Measurements from ENCODE around the gene MATN4. TPM values are rescaled to one million over a fixed set of nuclear protein-coding genes. Genes with fewer than 3 reads are reported as not detected.
A peak's percentile ranks its signal among the peaks of the same experiment; 100 is the strongest.

Gene MATN4
- total and polyA plus RNA-seq, 2 of the 13 experiments (the other 11 are each of a cell fraction or from before 2014, with no cell fraction given): not detected

DNA sequence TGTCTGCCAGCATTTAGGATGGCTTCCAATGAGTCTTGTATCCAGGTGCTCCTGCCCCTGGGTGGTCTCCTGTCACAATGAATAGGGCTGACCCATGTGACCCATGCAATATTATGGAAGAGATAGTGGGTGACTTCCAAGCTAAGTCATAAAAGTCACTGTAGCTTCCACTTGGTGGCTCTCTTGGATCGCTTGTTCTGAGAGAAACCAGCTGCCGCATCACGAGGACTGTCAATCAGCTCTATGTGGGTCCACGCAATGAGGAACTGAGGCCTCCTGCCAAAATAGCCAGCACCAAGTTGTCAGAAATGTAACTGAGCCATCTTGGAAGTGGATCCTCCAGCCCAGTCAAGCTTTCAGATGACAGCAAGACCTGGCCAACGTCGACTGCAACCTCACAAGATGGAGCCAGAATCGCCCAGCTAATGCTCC, 14.9 kb upstream of the MATN4 start (continued):
- TF ChIP-seq, protein P1, sequence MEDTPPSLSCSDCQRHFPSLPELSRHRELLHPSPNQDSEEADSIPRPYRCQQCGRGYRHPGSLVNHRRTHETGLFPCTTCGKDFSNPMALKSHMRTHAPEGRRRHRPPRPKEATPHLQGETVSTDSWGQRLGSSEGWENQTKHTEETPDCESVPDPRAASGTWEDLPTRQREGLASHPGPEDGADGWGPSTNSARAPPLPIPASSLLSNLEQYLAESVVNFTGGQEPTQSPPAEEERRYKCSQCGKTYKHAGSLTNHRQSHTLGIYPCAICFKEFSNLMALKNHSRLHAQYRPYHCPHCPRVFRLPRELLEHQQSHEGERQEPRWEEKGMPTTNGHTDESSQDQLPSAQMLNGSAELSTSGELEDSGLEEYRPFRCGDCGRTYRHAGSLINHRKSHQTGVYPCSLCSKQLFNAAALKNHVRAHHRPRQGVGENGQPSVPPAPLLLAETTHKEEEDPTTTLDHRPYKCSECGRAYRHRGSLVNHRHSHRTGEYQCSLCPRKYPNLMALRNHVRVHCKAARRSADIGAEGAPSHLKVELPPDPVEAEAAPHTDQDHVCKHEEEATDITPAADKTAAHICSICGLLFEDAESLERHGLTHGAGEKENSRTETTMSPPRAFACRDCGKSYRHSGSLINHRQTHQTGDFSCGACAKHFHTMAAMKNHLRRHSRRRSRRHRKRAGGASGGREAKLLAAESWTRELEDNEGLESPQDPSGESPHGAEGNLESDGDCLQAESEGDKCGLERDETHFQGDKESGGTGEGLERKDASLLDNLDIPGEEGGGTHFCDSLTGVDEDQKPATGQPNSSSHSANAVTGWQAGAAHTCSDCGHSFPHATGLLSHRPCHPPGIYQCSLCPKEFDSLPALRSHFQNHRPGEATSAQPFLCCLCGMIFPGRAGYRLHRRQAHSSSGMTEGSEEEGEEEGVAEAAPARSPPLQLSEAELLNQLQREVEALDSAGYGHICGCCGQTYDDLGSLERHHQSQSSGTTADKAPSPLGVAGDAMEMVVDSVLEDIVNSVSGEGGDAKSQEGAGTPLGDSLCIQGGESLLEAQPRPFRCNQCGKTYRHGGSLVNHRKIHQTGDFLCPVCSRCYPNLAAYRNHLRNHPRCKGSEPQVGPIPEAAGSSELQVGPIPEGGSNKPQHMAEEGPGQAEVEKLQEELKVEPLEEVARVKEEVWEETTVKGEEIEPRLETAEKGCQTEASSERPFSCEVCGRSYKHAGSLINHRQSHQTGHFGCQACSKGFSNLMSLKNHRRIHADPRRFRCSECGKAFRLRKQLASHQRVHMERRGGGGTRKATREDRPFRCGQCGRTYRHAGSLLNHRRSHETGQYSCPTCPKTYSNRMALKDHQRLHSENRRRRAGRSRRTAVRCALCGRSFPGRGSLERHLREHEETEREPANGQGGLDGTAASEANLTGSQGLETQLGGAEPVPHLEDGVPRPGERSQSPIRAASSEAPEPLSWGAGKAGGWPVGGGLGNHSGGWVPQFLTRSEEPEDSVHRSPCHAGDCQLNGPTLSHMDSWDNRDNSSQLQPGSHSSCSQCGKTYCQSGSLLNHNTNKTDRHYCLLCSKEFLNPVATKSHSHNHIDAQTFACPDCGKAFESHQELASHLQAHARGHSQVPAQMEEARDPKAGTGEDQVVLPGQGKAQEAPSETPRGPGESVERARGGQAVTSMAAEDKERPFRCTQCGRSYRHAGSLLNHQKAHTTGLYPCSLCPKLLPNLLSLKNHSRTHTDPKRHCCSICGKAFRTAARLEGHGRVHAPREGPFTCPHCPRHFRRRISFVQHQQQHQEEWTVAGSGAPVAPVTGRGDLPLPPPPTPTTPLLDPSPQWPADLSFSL (CRISPR knock-in tag; IDR thresholded peaks at IDR 0.05): no peak
- TF ChIP-seq AHR (CRISPR knock-in tag; IDR thresholded peaks at IDR 0.05) (0 out of 2 replicates have a peak, but pooled peaks have one; percentile 34), PAX8 (CRISPR knock-in tag; IDR thresholded peaks at IDR 0.05; ENCODE audit: borderline replicate concordance) (no peak), ARNTL (CRISPR knock-in tag; IDR thresholded peaks at IDR 0.05) (0 out of 2 replicates have a peak, but pooled peaks have one; percentile 48), ZMYM3 (CRISPR knock-in tag; IDR thresholded peaks at IDR 0.05) (no peak), ZNF432 (CRISPR knock-in tag; IDR thresholded peaks at IDR 0.05; ENCODE audit: borderline replicate concordance) (no peak), ZNF503 (CRISPR knock-in tag; IDR thresholded peaks at IDR 0.05) (no peak), ZNF3 (CRISPR knock-in tag; IDR thresholded peaks at IDR 0.05) (no peak), RARA (CRISPR knock-in tag; IDR thresholded peaks at IDR 0.05) (0 out of 2 replicates have a peak, but pooled peaks have one; percentile 17), SOX13 (IDR thresholded peaks at IDR 0.05) (no peak), SOX13 (CRISPR knock-in tag; conservative IDR thresholded peaks at IDR 0.05 in 1 of 2, IDR thresholded peaks at IDR 0.05 in 1 of 2) (peak in 1 of 2 experiments; percentile 47; a peak in 1 of 4 replicates), NCOA1 (CRISPR knock-in tag; IDR thresholded peaks at IDR 0.05) (no peak), ATF7-NPFF (CRISPR knock-in tag; IDR thresholded peaks at IDR 0.05; ENCODE audit: low read depth) (0 out of 2 replicates have a peak, but pooled peaks have one; percentile 33), NFYB (CRISPR knock-in tag; IDR thresholded peaks at IDR 0.05) (no peak), REPIN1 (CRISPR knock-in tag; IDR thresholded peaks at IDR 0.05; ENCODE audit: borderline replicate concordance, low read depth) (peak; percentile 36; the same call in 1 of the 2 replicates), AKAP8 (CRISPR knock-in tag; IDR thresholded peaks at IDR 0.05) (no peak), SSRP1 (CRISPR knock-in tag; IDR thresholded peaks at IDR 0.05) (0 out of 2 replicates have a peak, but pooled peaks have one; percentile 72)
- TF ChIP-seq, protein P2, sequence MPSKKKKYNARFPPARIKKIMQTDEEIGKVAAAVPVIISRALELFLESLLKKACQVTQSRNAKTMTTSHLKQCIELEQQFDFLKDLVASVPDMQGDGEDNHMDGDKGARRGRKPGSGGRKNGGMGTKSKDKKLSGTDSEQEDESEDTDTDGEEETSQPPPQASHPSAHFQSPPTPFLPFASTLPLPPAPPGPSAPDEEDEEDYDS (CRISPR knock-in tag; IDR thresholded peaks at IDR 0.05): peak; percentile 24; the same call in 1 of the 2 replicates
- TF ChIP-seq, protein P3, sequence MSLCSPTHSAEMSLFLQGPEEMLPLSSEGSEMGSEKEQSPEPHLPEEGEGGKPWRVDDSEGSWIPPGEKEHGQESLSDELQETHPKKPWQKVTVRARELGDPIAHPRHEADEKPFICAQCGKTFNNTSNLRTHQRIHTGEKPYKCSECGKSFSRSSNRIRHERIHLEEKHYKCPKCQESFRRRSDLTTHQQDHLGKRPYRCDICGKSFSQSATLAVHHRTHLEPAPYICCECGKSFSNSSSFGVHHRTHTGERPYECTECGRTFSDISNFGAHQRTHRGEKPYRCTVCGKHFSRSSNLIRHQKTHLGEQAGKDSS (CRISPR knock-in tag; IDR thresholded peaks at IDR 0.05; ENCODE audit: borderline replicate concordance, low read depth): no peak; the same call in 1 of the 2 replicates
- TF ChIP-seq, protein P4, sequence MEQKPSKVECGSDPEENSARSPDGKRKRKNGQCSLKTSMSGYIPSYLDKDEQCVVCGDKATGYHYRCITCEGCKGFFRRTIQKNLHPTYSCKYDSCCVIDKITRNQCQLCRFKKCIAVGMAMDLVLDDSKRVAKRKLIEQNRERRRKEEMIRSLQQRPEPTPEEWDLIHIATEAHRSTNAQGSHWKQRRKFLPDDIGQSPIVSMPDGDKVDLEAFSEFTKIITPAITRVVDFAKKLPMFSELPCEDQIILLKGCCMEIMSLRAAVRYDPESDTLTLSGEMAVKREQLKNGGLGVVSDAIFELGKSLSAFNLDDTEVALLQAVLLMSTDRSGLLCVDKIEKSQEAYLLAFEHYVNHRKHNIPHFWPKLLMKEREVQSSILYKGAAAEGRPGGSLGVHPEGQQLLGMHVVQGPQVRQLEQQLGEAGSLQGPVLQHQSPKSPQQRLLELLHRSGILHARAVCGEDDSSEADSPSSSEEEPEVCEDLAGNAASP (CRISPR knock-in tag; IDR thresholded peaks at IDR 0.05; ENCODE audit: borderline replicate concordance): peak; percentile 66
